Limb (tissue), 2 donors: ENCODE measurements around the gene IGDCC3.
A peak's percentile ranks its signal among the peaks of the same experiment; 100 is the strongest.
"Not testable (repeated sequence)": the region's sequence is repeated elsewhere in the genome, so short reads cannot be mapped to it uniquely, and the experiment has no call there.

ENCODE experiments used
- DNase-seq, 2 donors: peaks; one replicate each; pipeline ENCODE4 v3.0.0-alpha.2; 2016; ENCODE audit errors: extremely low spot score in 2 of 2

Gene IGDCC3

GRCh38 chr15:65406424-65407000 lies 28.7 kb upstream of the IGDCC3 start:
- DNase-seq, result peak in 1 of 2 donors; percentile 42

DNA sequence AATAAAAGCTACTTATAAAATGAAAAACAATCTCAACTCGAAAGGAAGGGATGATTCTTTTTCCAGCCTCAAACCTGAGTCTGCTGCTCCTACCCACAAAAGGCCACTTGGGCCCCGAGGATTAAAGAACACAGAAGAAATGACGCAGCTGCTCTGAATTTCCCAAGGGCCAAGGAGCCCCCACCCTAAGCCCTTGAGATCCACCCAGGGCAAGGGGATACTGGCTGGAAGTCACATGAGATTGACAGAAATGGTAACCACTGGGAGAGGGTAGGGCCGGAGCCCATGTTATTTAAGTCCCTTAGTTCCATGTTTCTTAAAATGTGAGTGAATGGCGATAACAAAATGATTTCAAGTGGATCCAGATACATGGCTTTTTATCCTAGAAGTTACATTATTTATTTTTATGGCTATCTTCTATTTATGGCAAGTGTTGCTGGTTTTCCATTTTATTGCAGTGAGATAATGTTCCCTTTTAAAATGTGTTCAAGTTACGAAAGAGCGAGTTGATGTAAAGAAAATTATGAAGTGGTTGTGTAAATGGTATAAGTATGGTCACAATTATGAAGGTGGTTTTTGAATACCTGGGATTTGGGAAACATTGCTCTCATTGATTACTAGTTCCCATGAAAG lies 28.1 kb upstream of the IGDCC3 start:
- DNase-seq, result peak; percentile 18 to 51

DNA sequence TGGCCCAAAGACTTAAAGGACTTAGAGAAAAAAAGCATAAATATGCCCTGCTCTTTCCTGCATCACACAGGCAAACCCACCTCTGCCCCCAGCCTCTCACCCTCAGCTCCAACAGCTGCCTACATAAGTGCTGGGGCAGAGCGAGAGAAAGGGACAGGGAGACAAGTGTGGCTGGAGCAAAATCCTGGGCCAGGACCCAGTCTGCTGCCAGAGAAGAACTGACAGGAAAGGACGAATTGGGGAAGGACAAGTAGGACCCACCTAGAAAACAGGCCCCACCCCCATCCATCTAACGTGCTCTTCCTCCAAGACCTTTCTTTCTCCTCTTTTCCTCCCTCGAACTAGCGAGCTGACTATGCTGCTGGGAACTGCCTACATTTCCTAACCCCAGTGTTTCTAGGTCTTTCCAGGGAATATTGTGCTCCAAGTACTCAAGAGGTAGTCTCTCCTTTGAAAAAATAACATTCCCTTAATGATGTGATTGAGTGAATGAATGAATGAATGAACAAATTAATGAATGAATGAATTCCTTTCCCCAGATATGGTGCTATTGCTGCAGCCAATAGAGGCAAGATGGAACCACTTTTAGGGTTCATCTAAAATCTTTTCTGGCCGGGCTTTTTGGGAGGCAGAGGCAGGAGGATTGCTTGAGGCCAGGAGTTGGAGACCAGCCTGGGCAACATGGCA lies 26.5 kb upstream of the IGDCC3 start:
- no peak for DNase-seq

GRCh38 chr15:65402961-65403360 lies 25.2 kb upstream of the IGDCC3 start:
- no peak for DNase-seq

GRCh38 chr15:65401611-65402240 lies 23.9 kb upstream of the IGDCC3 start:
- no peak for DNase-seq

- peak; percentile 87 for DNase-seq
Observed at GRCh38 chr15:65400760-65401610, 23.2 kb upstream of the IGDCC3 start.

- DNase-seq, result no peak
Observed at GRCh38 chr15:65399997-65400396, 22.2 kb upstream of the IGDCC3 start.

- DNase-seq, result no peak
Observed at GRCh38 chr15:65399001-65399706, 21.4 kb upstream of the IGDCC3 start.

DNA sequence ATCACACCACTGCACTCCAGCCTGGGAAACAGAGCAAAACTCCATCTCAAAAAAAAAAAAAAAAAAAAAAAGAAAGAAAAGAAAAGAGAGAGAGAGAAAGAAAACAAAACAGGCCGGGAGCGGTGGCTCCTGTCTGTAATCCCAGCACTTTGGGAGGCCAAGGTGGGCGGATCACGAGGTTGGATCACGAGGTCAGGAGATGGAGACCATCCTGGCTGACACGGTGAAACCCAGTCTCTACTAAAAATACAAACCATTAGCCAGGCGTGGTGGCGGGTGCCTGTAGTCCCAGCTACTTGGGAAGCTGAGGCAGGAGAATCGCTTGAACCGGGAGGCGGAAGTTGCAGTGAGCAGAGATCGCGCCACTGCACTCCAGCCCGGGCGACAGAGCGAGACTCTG lies 20.7 kb upstream of the IGDCC3 start:
- DNase-seq, result not testable (repeated sequence)

DNA sequence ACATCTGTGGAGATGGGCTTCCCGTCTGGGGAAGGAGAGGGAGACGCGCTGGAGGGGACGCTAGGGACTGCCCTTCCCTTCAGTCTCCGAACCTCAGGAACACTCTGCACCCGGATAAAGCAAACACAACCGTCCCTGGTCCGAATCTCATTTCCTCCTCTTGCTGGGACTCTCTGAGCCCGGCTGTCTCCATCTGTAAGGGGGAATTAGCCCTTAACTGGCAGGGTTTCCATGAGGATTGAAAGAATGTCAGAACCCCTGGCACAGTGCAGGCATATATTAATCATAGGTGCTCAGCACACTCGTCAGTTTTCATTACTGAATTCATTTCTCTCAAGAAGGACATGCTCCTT lies 19.1 kb upstream of the IGDCC3 start:
- DNase-seq, result no peak

DNA sequence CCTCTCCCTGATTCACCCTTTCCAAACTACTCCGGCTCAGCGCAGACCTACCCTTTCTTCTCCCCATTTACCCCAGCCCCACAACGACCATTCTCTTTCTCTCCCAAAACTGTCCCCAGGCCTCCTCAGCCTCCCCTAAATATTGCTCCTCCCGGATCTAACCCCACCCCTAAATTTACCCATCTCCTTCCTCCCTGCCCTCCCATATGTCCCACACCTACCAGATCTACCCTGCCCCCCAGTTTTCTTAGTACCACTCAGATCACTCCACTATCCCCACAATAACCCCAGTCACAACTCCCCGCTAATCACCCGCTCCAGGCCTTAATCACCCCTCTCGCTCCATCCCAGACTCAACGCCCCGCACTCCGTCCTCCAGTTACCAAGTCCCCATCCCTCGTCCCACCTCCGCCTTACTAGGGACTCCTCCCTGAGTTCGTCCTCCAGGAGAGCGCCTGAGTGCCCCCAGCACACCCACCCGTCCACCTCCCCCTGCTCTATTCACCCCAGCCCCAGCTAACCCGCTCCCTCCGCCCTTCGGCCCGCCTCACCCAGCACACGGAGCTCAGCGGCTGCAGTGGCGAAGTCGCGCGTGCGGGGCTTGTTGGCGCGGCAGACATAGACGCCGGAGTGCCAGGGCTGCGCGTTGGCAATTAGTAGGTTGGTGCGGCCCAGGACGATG lies 18.6 kb upstream of the IGDCC3 start:
- no peak for DNase-seq

GRCh38 chr15:65395567-65396202 lies 17.9 kb upstream of the IGDCC3 start:
- peak in 1 of 2 donors; percentile 56 for DNase-seq

DNA sequence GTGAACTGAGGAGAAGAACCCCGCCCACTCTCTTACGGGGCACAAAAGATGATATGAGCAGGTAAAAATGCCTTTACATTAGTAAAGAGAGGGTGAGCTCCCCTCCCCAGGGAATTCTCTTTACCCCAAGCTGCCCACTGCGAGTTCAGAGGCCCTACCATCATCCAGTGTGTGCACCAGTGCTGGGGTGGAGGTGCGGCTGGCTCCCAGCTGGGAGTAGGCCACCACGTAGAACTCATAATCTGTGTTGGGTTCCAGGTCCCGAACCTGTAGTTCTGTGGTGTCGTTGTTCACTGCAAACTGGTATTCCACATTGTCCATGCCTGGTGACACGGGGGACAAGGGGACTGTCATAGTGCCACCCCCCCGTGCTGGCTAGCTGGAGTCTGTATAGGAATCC lies 17.1 kb upstream of the IGDCC3 start:
- no peak for DNase-seq

DNA sequence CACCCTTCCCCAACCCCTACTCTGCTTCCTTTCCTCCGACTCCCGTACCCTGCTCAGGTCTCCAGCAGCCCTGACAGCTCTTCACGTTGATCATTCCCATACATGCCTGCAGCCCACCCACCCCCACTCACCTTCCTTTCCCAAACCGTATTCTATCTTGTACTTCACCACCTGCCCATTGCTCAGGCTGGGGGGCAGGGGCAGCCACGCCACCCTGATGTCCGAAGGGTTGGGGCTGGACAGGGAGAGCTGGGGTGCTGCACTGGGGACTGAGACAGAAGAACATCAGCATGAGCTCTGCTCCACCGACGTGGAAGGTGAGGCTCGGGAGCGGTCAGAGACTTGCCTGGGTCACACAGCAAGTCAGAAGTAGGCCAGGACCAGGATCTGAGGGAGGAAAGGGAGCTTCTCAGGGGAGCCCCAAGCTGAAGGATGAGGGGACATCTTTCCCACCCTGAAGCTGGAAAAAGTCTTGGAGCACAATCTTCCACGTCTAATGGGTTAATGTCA lies 16.5 kb upstream of the IGDCC3 start:
- DNase-seq, result no peak

- no peak for DNase-seq
Observed at GRCh38 chr15:65393557-65393956, 15.8 kb upstream of the IGDCC3 start.

GRCh38 chr15:65393091-65393490 lies 15.3 kb upstream of the IGDCC3 start:
- DNase-seq, result no peak

- no peak for DNase-seq
Observed at GRCh38 chr15:65392368-65392767, 14.6 kb upstream of the IGDCC3 start.

GRCh38 chr15:65391732-65392131 lies 13.9 kb upstream of the IGDCC3 start:
- DNase-seq, result no peak

DNA sequence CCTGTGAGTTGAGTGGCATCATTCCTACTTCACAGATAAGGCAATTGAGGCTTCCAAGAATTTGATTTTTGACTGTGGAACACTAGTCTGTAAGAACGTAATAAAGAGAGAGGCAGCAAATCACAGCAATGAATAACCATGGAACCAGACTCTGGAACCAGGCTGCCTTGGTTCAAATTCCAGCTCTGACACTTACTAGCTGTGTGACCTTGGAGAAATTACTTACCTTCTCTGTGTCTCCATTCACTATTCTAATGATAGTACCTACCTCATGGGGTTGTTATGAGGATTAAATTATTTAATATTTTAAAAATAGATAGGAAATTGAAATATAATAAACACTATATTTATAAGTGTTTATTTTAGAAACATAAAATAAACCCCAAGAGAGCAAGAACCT lies 12.6 kb upstream of the IGDCC3 start:
- no peak for DNase-seq

DNA sequence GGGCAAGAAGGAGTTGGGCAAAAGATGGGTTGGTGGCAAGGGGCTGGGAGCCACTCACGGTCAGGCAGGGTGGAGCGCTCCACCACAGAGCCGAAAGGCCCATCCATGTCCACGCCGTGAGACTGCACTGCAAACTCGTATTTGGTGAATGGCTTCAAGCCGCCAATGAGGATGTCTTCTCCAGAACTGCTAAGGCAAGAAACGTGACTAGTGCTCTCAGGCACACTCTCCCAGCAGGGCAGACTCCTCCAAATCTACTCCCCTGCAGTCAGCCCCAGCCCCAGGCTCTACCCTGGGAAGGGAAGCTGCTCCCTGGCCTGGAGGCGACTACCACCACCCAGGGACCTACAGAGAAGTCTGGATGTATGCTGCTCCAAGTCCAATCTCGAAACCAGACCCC lies 11.4 kb upstream of the IGDCC3 start:
- DNase-seq, result no peak
